ENCODE data around the gene IL27RA. TPM values are rescaled to one million over a fixed set of nuclear protein-coding genes. Genes with fewer than 3 reads are reported as not detected.

Gene IL27RA
- total and polyA plus RNA-seq, 2 experiments from 2014 or later, result 7.7 to 11.4 TPM

- no peak overlapping the region; the same call in 2 of the 3 replicates for H3K4me3 Mint-ChIP-seq
- Histone ChIP-seq H3K36me3 (ENCODE audit: insufficient read depth) (0 out of 2 replicates have a peak, but pooled peaks cover 6% of the 10 kb centered on the region), H3K27ac (ENCODE audit: low read depth) (no peak overlapping the region), H3F3A (replicated peaks; ENCODE audit: low read depth) (peaks cover 9% of the 10 kb centered on the region; the same call in 1 of the 2 replicates), H2AFZ (no peak overlapping the region), H3K4me2 (peak overlapping the region; percentile 53; the same call in 1 of the 2 replicates), H3K9me2 (ENCODE audit: insufficient read depth) (no peaks in the 10 kb centered on the region), H3K79me2 (replicated peaks; ENCODE audit: insufficient read depth) (peaks cover 41% of the 10 kb centered on the region), H3K27me3 (ENCODE audit: insufficient read depth) (no peaks in the 10 kb centered on the region), H4K20me1 (replicated peaks; ENCODE audit: insufficient read depth) (no peaks in the 10 kb centered on the region), H3K4me1 (ENCODE audit: insufficient read depth) (peaks cover 19% of the 10 kb centered on the region), H3K4me3 (no peak overlapping the region)
- H3K9me3 Mint-ChIP-seq, result peaks cover 15% of the 10 kb centered on the region; the same call in 2 of the 3 replicates
- H3K27ac Mint-ChIP-seq, result peak overlapping the region; percentile 77; the same call in 1 of the 2 replicates
- no peak for DNase-seq (ENCODE audit: low spot score)
- TF ChIP-seq EZH2 (IDR thresholded peaks at IDR 0.05; ENCODE audit: low read depth, unreplicated experiment), result no peak
- TF ChIP-seq POLR2AphosphoS5 (IDR thresholded peaks at IDR 0.05; ENCODE audit: low read depth), result no peak
- TF ChIP-seq STAT1 (IDR thresholded peaks at IDR 0.05; ENCODE audit: unreplicated experiment), result no peak
- no peak for TF ChIP-seq EZH2phosphoT487 (IDR thresholded peaks at IDR 0.05; ENCODE audit: unreplicated experiment)
- TF ChIP-seq, protein P1, sequence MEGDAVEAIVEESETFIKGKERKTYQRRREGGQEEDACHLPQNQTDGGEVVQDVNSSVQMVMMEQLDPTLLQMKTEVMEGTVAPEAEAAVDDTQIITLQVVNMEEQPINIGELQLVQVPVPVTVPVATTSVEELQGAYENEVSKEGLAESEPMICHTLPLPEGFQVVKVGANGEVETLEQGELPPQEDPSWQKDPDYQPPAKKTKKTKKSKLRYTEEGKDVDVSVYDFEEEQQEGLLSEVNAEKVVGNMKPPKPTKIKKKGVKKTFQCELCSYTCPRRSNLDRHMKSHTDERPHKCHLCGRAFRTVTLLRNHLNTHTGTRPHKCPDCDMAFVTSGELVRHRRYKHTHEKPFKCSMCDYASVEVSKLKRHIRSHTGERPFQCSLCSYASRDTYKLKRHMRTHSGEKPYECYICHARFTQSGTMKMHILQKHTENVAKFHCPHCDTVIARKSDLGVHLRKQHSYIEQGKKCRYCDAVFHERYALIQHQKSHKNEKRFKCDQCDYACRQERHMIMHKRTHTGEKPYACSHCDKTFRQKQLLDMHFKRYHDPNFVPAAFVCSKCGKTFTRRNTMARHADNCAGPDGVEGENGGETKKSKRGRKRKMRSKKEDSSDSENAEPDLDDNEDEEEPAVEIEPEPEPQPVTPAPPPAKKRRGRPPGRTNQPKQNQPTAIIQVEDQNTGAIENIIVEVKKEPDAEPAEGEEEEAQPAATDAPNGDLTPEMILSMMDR (conservative IDR thresholded peaks at IDR 0.05; ENCODE audit: low read depth in 2 of 2), result no peak
- TF ChIP-seq ZNF462 (CRISPR knock-in tag; IDR thresholded peaks at IDR 0.05), result no peak
- no peak for TF ChIP-seq ZNF114 (CRISPR knock-in tag; IDR thresholded peaks at IDR 0.05)
- TF ChIP-seq ZNF331 (CRISPR knock-in tag; IDR thresholded peaks at IDR 0.05; ENCODE audit: low read depth), result no peak
- TF ChIP-seq CREB1 (CRISPR knock-in tag; IDR thresholded peaks at IDR 0.05; ENCODE audit: low read depth), result no peak
- no peak for TF ChIP-seq NANOG (IDR thresholded peaks at IDR 0.05; ENCODE audit: borderline replicate concordance)
- TF ChIP-seq, protein P2, sequence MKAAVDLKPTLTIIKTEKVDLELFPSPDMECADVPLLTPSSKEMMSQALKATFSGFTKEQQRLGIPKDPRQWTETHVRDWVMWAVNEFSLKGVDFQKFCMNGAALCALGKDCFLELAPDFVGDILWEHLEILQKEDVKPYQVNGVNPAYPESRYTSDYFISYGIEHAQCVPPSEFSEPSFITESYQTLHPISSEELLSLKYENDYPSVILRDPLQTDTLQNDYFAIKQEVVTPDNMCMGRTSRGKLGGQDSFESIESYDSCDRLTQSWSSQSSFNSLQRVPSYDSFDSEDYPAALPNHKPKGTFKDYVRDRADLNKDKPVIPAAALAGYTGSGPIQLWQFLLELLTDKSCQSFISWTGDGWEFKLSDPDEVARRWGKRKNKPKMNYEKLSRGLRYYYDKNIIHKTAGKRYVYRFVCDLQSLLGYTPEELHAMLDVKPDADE (IDR thresholded peaks at IDR 0.05), result no peak
- no peak for TF ChIP-seq JUNB (IDR thresholded peaks at IDR 0.05; ENCODE audit: unreplicated experiment)
- TF ChIP-seq REST (IDR thresholded peaks at IDR 0.05; ENCODE audit: unreplicated experiment), result no peak
- H3K36me3 Mint-ChIP-seq (ENCODE audit: low read depth), result peaks cover 22% of the 10 kb centered on the region
- H3K4me1 Mint-ChIP-seq, result peaks cover 22% of the 10 kb centered on the region
- peaks cover 17% of the 10 kb centered on the region for H3K27me3 Mint-ChIP-seq (ENCODE audit: insufficient read depth, low read depth, poor library complexity)
- no peak for ATAC-seq
These were observed 28.1 kb upstream of the IL27RA start for GRCh38 chr19:14003251-14004055.

All from GM23338 (cell line).